ENCODE measurements around the gene HCK. TPM values are rescaled to one million over a fixed set of nuclear protein-coding genes. Genes with fewer than 3 reads are reported as not detected.

The HCK gene
- total and polyA plus RNA-seq, 9 of the 15 experiments (the other 6 are each of a cell fraction or from before 2014, with no cell fraction given) = 0.09 to 0.51 (median 0.27) TPM; not detected in 6

DNA sequence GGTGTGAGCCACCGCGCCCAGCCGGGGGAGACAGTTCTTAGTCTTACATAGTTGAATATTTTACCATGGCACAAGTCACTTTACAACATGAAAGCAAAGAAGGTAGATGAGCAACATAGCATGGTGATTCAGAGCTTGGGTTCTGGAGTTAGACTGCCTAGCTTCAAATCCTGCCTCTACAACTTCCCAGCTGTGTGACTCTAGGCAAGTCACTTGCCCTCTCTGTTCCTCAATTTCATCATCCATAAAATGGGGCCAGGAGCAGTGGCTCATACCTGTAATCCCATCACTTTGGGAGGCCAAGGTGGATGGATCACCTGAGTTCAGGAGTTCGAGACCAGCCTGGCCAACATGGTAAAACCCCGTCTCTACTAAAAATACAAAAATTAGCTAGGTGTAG, 26.3 kb downstream of the HCK start (continued):
- TF ChIP-seq, protein P1, sequence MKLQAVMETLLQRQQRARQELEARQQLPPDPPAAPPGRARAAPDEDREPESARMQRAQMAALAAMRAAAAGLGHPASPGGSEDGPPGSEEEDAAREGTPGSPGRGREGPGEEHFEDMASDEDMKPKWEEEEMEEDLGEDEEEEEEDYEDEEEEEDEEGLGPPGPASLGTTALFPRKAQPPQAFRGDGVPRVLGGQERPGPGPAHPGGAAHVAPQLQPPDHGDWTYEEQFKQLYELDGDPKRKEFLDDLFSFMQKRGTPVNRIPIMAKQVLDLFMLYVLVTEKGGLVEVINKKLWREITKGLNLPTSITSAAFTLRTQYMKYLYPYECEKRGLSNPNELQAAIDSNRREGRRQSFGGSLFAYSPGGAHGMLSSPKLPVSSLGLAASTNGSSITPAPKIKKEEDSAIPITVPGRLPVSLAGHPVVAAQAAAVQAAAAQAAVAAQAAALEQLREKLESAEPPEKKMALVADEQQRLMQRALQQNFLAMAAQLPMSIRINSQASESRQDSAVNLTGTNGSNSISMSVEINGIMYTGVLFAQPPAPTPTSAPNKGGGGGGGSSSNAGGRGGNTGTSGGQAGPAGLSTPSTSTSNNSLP (IDR thresholded peaks at IDR 0.05; ENCODE audit: borderline replicate concordance, low read depth, low read length) = no peak
- TF ChIP-seq ZNF143 (CRISPR knock-in tag; IDR thresholded peaks at IDR 0.05) = no peak
- no peak for TF ChIP-seq ZNF3 (CRISPR knock-in tag; IDR thresholded peaks at IDR 0.05)
- TF ChIP-seq ZNF165 (CRISPR knock-in tag; IDR thresholded peaks at IDR 0.05; ENCODE audit: borderline replicate concordance) = no peak
- TF ChIP-seq, protein P2, sequence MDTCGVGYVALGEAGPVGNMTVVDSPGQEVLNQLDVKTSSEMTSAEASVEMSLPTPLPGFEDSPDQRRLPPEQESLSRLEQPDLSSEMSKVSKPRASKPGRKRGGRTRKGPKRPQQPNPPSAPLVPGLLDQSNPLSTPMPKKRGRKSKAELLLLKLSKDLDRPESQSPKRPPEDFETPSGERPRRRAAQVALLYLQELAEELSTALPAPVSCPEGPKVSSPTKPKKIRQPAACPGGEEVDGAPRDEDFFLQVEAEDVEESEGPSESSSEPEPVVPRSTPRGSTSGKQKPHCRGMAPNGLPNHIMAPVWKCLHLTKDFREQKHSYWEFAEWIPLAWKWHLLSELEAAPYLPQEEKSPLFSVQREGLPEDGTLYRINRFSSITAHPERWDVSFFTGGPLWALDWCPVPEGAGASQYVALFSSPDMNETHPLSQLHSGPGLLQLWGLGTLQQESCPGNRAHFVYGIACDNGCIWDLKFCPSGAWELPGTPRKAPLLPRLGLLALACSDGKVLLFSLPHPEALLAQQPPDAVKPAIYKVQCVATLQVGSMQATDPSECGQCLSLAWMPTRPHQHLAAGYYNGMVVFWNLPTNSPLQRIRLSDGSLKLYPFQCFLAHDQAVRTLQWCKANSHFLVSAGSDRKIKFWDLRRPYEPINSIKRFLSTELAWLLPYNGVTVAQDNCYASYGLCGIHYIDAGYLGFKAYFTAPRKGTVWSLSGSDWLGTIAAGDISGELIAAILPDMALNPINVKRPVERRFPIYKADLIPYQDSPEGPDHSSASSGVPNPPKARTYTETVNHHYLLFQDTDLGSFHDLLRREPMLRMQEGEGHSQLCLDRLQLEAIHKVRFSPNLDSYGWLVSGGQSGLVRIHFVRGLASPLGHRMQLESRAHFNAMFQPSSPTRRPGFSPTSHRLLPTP (IDR thresholded peaks at IDR 0.05; ENCODE audit: borderline replicate concordance, extremely low read depth, insufficient read length) = no peak
- TF ChIP-seq, protein P3, sequence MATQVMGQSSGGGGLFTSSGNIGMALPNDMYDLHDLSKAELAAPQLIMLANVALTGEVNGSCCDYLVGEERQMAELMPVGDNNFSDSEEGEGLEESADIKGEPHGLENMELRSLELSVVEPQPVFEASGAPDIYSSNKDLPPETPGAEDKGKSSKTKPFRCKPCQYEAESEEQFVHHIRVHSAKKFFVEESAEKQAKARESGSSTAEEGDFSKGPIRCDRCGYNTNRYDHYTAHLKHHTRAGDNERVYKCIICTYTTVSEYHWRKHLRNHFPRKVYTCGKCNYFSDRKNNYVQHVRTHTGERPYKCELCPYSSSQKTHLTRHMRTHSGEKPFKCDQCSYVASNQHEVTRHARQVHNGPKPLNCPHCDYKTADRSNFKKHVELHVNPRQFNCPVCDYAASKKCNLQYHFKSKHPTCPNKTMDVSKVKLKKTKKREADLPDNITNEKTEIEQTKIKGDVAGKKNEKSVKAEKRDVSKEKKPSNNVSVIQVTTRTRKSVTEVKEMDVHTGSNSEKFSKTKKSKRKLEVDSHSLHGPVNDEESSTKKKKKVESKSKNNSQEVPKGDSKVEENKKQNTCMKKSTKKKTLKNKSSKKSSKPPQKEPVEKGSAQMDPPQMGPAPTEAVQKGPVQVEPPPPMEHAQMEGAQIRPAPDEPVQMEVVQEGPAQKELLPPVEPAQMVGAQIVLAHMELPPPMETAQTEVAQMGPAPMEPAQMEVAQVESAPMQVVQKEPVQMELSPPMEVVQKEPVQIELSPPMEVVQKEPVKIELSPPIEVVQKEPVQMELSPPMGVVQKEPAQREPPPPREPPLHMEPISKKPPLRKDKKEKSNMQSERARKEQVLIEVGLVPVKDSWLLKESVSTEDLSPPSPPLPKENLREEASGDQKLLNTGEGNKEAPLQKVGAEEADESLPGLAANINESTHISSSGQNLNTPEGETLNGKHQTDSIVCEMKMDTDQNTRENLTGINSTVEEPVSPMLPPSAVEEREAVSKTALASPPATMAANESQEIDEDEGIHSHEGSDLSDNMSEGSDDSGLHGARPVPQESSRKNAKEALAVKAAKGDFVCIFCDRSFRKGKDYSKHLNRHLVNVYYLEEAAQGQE (IDR thresholded peaks at IDR 0.05; ENCODE audit: borderline replicate concordance) = no peak
- TF ChIP-seq, protein P3 (CRISPR knock-in tag; IDR thresholded peaks at IDR 0.05; ENCODE audit: low read depth) = no peak
- no peak for TF ChIP-seq NONO (IDR thresholded peaks at IDR 0.05; ENCODE audit: low read depth in 2 of 2, low read length in 1 of 2)

All from K562 (cell line).